Astrocyte of the cerebellum (primary cell): Measurements from ENCODE around the gene BRAT1.

Experiments
- DNase-seq: peaks from one replicate; pipeline ENCODE4 v3.0.0-alpha.2; 2011; ENCODE audit warnings: low read depth
- H3K4me3 ChIP-seq: 2 replicates; pipeline ENCODE4 v1.5.1; 2011; ENCODE audit warnings: mild to moderate bottlenecking, low read depth, low read length, moderate library complexity
- in situ Hi-C: cut with HindIII; loops from 2 replicates; pipeline ENCODE4 v1.10.0; 2017; ENCODE audit warnings: low sequenced_read_pairs
- TF ChIP-seq, protein P1 (sequence below): IDR thresholded peaks from 2 replicates; pipeline ENCODE4 v1.5.1; 2012; ENCODE audit warnings: low read length, low read depth, moderate library complexity, mild to moderate bottlenecking; ENCODE audit errors: missing control alignments

BRAT1 gene

DNA sequence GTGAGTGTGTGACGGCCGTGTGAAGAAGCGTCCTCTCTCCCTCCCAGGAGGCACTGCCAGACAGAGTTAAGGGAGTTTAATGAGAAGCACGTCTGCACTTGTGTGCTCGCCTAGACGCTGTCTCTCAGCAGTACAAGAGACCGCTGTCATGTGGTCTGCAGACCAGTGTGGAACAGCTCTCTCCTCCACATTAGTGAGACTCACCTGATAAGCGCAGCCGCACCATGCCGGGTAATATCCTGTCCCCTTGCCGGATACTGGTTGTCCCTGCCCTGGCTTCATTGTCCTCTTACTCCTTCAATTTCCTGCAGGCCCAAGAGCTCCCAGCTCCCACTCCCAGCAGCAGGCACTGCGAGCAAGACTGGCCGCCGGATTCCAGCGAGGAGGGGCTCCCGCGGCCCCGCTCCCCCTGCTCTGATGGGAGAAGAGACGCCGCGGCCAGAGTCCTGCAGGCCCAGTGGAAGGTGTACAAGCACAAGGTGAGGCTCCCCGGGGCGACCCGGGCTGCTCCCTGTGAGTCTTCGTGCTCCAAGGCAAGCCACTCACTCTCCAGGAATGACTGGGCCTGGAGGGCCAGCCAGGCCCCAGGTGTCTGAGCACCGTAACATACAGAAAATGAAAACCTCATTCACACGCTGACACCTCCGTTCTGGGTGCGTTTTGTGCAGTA lies 43.0 kb upstream of the BRAT1 start:
- DNase-seq: no peak
- in situ Hi-C loops: no loop called here
- TF ChIP-seq, protein P1, sequence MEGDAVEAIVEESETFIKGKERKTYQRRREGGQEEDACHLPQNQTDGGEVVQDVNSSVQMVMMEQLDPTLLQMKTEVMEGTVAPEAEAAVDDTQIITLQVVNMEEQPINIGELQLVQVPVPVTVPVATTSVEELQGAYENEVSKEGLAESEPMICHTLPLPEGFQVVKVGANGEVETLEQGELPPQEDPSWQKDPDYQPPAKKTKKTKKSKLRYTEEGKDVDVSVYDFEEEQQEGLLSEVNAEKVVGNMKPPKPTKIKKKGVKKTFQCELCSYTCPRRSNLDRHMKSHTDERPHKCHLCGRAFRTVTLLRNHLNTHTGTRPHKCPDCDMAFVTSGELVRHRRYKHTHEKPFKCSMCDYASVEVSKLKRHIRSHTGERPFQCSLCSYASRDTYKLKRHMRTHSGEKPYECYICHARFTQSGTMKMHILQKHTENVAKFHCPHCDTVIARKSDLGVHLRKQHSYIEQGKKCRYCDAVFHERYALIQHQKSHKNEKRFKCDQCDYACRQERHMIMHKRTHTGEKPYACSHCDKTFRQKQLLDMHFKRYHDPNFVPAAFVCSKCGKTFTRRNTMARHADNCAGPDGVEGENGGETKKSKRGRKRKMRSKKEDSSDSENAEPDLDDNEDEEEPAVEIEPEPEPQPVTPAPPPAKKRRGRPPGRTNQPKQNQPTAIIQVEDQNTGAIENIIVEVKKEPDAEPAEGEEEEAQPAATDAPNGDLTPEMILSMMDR: no peak
- H3K4me3 ChIP-seq: no peak overlapping the region

DNA sequence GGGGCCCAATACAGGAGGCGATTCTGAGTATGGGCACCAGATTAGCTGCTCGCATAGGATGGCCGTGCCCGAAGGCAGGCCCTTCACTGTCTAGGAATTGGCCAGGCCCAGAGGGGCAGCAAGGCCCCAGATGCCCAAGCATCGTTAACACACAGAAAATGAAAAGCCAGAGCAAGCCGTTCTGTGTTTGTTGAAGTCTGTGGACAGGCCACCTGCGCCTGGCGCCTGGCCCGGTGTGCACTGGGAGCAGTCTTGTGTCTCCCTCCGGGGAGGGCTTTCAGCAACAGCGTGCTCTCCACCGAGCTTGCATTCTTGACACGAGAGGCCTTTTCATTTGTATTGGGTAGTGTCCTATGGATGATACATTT lies 41.9 kb upstream of the BRAT1 start:
- no peak overlapping the region for H3K4me3 ChIP-seq
- in situ Hi-C loops: no loop called here
- TF ChIP-seq, protein P1: no peak
- DNase-seq: no peak

DNA sequence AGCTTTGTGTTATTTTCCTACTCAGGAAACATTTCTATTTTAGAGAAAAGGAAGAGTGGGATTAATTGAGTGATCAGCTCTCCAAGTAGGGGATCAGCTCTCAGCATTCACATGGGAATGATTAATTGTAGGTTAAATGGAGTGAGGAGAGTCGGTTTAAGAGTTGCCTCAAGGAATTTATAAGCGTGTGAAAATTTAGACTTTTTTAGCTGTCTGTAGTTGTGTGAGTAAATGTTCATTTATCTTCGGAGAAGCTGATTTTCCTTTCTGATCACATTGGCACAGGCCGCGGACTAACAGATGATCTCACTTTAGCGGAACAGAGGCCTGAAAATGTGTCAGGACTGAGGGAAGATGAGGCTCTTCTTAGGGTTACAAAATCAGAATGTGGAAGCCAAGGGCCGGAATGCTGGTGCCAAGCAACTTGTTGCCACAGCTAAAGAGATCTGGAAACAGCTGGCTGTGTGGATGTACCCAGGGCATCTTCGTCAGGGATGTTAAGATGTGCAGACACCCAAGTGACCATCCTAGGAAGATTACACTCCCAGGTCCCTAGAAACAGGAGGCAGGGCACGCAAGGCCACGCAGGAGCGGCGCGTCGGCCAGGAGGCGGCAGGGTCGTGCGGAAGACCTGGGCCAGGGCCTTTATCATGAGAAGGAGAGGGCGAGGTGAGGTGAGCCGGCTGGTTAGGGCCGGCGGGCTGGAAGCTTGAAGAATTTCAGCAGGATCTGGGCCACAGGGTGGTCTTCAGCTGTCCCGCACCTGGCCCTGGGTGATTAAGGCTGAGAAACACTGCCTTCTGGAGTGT lies 41.3 kb upstream of the BRAT1 start:
- TF ChIP-seq, protein P1: no peak
- in situ Hi-C loops: no loop called here
- H3K4me3 ChIP-seq: no peak overlapping the region
- no peak for DNase-seq

DNA sequence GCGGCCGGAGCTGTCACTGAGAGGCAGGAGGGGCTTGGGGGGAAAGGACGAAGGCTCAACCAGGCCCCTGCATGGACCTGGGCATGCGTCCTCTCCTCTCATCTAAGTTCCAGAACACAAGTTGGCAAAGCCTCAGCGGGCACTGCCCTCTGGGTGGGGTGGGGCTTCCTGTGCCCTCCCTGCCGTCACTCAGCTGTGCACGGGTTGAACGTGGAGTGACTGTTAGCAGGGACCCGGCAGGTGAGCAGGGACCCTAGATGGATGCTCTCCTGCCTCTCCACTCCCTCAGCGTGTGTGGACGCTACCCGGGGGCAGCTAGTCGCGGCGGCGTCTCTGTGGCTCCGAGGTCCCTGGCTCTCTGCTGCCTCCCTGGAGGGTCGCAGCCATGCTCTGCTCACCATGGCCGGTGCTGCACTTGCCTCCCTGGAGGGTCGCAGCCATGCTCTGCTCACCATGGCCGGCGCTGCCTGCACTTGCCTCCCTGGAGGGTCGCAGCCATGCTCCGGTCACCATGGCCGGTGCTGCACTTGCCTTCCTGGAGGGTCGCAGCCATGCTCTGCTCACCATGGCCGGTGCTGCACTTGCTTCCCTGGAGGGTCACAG lies 40.0 kb upstream of the BRAT1 start:
- TF ChIP-seq, protein P1: no peak
- in situ Hi-C loops: no loop called here
- no peak overlapping the region for H3K4me3 ChIP-seq
- no peak for DNase-seq

DNA sequence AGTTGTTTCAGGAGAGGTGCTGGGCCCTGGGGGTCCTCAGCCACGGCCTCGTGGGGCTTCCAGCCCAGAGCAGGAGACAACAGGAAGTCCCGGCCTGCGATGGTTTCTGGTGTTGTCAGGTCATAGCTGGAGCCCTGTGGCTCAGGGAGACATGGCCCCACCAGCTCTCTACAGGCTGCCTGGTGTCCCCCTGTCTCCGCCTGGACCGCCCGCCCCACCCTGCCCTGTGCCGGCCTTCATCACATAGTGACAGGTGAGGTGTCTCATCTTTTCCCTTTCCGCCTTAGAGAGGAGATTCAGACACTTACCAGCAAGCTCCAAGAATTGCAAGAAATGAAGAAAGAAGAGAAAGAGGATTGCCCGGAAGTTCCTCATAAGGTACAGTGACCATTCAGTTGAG lies 39.3 kb upstream of the BRAT1 start:
- in situ Hi-C loops: no loop called here
- no peak for DNase-seq
- TF ChIP-seq, protein P1: no peak
- no peak overlapping the region for H3K4me3 ChIP-seq

DNA sequence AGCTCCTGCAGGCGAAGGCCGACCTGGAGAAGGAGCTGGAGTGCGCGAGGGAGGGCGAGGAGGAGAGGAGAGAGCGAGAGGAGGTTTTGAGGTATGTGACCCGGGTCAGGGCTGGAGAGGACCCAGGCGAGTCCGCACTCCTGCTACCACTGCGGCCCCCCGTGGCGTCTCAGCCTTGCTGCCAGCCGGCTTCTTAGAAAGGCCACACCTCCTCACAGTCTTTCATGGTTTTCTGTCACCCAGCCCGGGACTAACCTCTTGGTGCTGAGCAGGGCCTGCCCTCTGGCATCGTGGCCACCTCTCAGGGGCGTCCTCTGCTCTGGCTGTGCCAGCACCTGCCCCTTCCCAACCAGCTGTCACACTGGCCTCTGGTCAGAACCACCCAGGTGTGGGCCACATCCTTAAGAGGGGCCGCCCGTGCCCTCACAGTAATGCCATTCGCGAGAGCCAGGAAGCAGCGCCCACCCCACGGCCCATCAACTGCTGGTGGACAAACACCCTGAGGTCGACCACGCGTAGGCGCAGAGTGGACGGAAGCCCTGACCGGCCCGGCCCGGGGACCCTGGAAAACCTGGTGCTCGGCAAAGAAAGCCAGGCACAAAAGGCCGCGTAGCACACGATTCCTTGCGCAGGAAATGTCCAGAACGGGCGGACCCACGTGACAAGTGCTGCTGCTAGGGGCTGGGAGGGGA lies 37.9 kb upstream of the BRAT1 start:
- TF ChIP-seq, protein P1: no peak
- in situ Hi-C loops: no loop called here
- no peak for DNase-seq
- no peak overlapping the region for H3K4me3 ChIP-seq
